HG02870 (cell line): Measurements from ENCODE around the gene HMSD.

Source experiments
- ATAC-seq: cut with Tn5 transposase; IDR thresholded peaks from one replicate; pipeline ENCODE4 v1.9.1; 2021; ENCODE audit warnings: mild to moderate bottlenecking, moderate library complexity; ENCODE audit not compliant: unreplicated experiment

Gene HMSD

DNA sequence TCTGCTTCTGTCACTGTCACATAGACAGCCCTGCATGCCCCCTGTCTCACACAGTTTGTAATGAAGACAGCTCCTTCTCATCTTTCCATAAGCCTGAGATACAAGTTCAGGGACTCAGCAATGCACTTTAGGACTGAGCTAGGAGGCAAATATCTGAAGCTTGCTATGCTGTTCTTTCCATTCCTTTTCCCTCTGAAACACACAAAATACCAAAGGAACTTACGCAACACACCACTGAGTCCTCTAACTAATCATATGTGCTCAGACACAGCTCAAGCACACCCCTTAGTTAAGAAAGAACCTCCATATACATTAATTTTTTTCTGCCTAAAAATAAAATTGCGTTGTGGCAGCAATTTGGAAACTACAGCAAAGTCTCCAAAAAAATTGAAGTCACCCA, 38.6 kb downstream of the HMSD start:
- no peak for ATAC-seq

DNA sequence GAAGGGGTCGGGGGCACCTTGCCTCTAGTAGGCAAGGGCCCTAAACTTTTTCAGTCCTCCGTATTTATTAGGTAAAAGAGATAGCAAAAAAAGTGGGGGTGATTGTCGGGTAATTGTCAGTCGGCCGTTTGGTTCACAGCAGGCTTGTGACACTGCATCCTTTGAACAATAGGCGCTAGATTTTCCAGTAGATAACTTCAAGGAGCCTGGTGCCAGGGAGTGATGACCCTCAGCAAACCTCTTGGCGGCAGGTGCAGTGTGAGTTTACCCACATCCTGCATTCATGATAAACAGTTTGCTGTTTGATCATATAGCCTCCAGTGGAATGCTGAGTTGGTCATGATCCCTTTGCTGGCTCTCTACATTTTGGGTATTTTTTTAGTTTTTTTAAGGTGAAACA, 43.6 kb downstream of the HMSD start:
- no peak for ATAC-seq

DNA sequence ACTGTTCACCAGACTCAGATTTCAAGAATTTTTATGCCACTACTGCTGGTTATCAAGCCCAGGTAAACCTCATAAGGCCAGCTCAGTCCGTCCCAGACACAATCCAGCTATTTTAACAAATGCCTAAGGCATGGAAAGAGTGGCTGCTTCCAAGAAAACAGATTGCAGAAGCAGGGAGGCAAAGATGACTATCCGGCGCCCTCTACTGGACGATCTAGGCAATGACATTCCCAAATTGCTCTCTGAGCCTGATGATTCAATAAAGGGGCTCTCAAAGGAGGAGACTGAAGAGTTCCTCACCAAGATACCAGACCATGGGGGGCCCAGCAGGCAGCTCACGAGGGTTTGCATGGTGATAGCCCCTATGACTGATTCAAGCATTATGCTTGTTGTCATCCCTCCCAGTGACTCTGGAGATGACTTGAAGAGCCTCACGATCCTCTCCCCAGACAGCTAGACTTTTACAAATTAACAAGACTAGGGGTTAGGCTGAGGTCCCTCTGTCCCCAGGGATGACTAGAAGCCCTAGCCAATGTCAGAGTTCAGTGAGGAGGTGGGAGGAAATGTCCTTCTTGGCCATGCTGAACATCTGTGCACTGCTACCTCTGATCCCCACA, 45.8 kb downstream of the HMSD start:
- ATAC-seq, result no peak

DNA sequence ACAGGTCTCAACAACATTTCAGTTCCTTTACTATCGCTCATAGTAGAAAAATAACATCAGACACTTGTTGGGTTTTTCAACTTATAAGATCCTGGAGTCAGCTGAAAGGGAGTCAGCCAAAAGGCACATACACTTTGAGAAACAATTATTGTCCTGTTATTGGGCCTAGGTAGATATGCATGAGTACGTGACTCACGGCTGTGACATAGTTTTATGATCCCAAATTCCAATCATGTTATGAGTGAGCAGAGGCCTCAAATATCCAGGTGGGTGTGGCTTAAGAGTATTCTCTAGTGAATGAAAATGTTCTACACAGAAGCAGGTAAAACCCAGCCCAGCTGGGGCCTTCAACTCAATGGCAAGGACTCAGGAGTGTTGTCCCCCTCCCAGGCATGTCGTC, 47.9 kb downstream of the HMSD start:
- no peak for ATAC-seq

DNA sequence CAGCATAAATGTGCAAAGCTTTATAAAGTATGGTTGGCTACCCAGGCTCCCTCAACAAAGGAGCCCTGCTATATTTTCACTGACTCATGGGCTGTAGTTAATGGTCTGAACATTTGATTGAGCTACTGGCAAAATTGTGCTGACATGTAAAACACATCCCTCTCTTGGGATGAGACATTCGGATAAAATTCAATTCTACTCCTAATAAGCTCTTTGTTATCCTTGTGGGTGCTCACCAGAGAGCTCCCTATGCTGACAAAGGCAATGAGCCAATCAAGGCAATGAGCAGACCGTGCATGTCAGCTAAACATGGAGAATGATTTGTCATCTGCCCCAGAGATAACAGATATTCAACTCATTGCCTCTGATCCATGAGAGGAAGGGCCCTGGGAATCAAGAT, 48.5 kb downstream of the HMSD start:
- no peak for ATAC-seq

DNA sequence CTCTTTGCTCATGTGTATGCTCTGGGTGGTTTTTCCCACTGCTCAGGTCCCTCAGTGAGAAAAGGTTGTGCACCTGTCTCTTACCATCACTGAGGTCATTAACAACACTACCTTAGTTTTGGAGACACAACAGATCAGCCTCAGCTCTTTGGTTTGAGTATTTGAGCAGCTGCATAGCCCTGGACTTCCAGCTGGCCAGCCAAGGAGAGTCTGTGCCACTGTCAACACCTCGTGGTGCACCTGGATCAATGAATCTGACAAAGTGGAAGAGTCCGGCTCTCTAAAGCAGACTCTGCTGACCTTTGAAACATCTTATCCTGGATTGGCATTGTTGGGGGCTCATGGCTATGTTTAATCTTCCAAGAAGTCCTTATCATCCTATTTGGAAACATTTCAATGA, 50.8 kb downstream of the HMSD start:
- ATAC-seq, result no peak

DNA sequence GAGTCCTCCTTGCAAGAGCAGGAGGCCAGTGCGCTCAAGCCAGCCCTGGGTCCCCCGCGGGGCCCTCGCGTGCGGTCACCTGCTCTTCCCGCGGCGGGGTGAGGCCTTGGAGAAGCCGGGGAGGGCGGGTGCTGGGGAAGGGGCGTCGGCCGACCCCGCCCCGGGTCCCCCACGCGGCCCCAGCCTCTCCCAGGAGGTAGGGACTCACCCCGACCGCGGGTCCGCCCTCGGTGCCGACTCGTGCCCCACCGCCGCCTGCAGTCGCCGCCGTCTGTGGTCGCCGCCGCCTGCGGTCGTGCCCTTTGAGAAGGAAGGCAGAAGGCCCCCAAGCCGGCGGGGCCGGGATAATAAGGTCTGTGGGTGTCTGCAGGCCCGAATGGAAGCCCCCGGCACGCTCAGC, 53.5 kb downstream of the HMSD start:
- ATAC-seq, result no peak

DNA sequence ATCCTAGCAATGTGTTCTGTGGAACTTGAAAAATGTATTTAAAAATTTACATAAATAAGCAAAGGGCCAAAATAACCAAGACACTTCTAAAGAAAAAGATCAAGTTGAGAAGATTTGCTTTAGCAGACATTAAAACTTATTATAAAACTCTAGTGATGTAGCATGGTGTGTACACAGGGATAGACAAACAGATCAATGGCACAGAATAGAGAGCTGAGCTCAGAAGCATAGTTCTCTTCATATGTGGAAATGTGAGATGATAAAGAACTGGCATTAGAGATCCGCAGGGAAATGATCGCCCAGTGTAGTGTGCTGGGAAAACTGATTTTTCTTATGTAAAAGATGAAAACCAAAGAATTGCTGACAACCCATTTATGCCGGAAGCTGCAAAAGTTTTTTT, 60.2 kb downstream of the HMSD start:
- no peak for ATAC-seq
